Type B pancreatic cell (in vitro differentiated cells): Measurements from ENCODE around the gene SUMO1. TPM values are rescaled to one million over a fixed set of nuclear protein-coding genes. Genes with fewer than 3 reads are reported as not detected.

Experiments used
- DNase-seq: peaks from one replicate; pipeline ENCODE4 v3.0.0; 2021; ENCODE audit warnings: mixed read lengths; ENCODE audit not compliant: unreplicated experiment; ENCODE audit errors: extremely low spot score
- H3K27ac Mint-ChIP-seq: 2 replicates; pipeline ENCODE4 v1.8.0; 2021; ENCODE audit warnings: mild to moderate bottlenecking, mixed read lengths
- H3K27me3 Mint-ChIP-seq: 2 replicates; pipeline ENCODE4 v1.8.0; 2021; ENCODE audit warnings: mixed read lengths
- H3K36me3 Mint-ChIP-seq: 2 replicates; pipeline ENCODE4 v1.8.0; 2021; ENCODE audit warnings: mixed read lengths
- H3K4me1 Mint-ChIP-seq: one replicate; pipeline ENCODE4 v1.8.0; 2021; ENCODE audit warnings: mixed read lengths; ENCODE audit not compliant: unreplicated experiment
- H3K4me3 Mint-ChIP-seq: 2 replicates; pipeline ENCODE4 v1.8.0; 2021; ENCODE audit warnings: mild to moderate bottlenecking, mixed read lengths
- H3K9me3 Mint-ChIP-seq: 2 replicates; pipeline ENCODE4 v1.8.0; 2021; ENCODE audit warnings: mixed read lengths
- total RNA-seq: library from RNA; stranded (reverse); gene quantifications from 2 replicates; pipeline ENCODE4 v1.2.1, GENCODE V29; 2021; ENCODE audit warnings: low replicate concordance
- TF ChIP-seq, protein P1 (sequence below): fragments of 200-600 bp; sonication (generic); conservative IDR thresholded peaks from 2 replicates; pipeline ENCODE4 v1.5.0; 2021; ENCODE audit warnings: antibody characterized with exemption, mild to moderate bottlenecking

SUMO1 gene
- total RNA-seq, 1 donor from 2014 or later = 119 TPM

- H3K36me3 Mint-ChIP-seq = no peaks in the 10 kb centered on the region
- TF ChIP-seq, protein P1, sequence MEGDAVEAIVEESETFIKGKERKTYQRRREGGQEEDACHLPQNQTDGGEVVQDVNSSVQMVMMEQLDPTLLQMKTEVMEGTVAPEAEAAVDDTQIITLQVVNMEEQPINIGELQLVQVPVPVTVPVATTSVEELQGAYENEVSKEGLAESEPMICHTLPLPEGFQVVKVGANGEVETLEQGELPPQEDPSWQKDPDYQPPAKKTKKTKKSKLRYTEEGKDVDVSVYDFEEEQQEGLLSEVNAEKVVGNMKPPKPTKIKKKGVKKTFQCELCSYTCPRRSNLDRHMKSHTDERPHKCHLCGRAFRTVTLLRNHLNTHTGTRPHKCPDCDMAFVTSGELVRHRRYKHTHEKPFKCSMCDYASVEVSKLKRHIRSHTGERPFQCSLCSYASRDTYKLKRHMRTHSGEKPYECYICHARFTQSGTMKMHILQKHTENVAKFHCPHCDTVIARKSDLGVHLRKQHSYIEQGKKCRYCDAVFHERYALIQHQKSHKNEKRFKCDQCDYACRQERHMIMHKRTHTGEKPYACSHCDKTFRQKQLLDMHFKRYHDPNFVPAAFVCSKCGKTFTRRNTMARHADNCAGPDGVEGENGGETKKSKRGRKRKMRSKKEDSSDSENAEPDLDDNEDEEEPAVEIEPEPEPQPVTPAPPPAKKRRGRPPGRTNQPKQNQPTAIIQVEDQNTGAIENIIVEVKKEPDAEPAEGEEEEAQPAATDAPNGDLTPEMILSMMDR = no peak
Measured at GRCh38 chr2:202169832-202170424, 68.5 kb downstream of the SUMO1 start.

GRCh38 chr2:202169131-202169530, 69.3 kb downstream of the SUMO1 start:
- no peaks in the 10 kb centered on the region for H3K36me3 Mint-ChIP-seq
- TF ChIP-seq, protein P1 = no peak
- H3K27ac Mint-ChIP-seq = no peak overlapping the region
- no peak overlapping the region for H3K4me3 Mint-ChIP-seq
- H3K9me3 Mint-ChIP-seq = no peaks in the 10 kb centered on the region
- DNase-seq = no peak
- peaks cover 29% of the 10 kb centered on the region for H3K4me1 Mint-ChIP-seq
- H3K27me3 Mint-ChIP-seq = peaks cover 26% of the 10 kb centered on the region

More at GRCh38 chr2:202169832-202170424, 68.5 kb downstream of the SUMO1 start:
- DNase-seq = no peak
- Mint-ChIP-seq H3K4me3 (no peak overlapping the region), H3K27ac (no peak overlapping the region), H3K27me3 (peaks cover 26% of the 10 kb centered on the region), H3K4me1 (peaks cover 21% of the 10 kb centered on the region), H3K9me3 (no peaks in the 10 kb centered on the region)

GRCh38 chr2:202165945-202166344, 72.5 kb downstream of the SUMO1 start:
- Mint-ChIP-seq H3K4me3 (peak overlapping the region; percentile 35), H3K9me3 (no peaks in the 10 kb centered on the region), H3K36me3 (no peaks in the 10 kb centered on the region), H3K4me1 (peaks cover 30% of the 10 kb centered on the region), H3K27me3 (peaks cover 17% of the 10 kb centered on the region), H3K27ac (peak overlapping the region; percentile 74)
- TF ChIP-seq, protein P1 = no peak
- no peak for DNase-seq

DNA sequence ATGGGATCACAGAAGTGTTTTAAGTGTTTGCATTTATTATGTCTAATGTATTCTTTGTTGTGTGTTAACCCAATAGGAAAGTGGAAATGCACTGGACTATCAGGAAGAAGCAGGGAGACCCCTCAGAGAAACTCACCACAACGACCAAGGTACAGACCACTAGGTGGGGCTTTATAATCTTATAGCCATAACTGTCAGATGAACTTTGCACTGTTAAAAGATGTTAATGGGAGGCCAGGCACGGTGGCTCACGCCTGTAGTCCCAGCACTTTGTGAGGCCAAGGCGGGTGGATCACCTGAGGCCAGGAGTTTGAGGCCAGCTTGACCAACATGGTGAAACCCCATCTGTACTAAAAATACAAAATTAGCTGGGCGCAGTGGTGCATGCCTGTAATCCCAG, 73.2 kb downstream of the SUMO1 start:
- DNase-seq = no peak
- TF ChIP-seq, protein P1 = no peak
- Mint-ChIP-seq H3K9me3 (no peaks in the 10 kb centered on the region), H3K27ac (no peak overlapping the region), H3K4me1 (peaks cover 29% of the 10 kb centered on the region), H3K4me3 (no peak overlapping the region), H3K27me3 (peaks cover 10% of the 10 kb centered on the region), H3K36me3 (no peaks in the 10 kb centered on the region)

- Mint-ChIP-seq H3K27ac (no peak overlapping the region), H3K9me3 (no peaks in the 10 kb centered on the region), H3K27me3 (peaks cover 4% of the 10 kb centered on the region), H3K4me1 (peaks cover 28% of the 10 kb centered on the region), H3K4me3 (no peak overlapping the region), H3K36me3 (no peaks in the 10 kb centered on the region)
- DNase-seq = no peak
- TF ChIP-seq, protein P1 = no peak
Measured at GRCh38 chr2:202164411-202164810, 74.0 kb downstream of the SUMO1 start.
